GM12878 (cell line): ENCODE results near the gene MGARP. TPM values are rescaled to one million over a fixed set of nuclear protein-coding genes. Genes with fewer than 3 reads are reported as not detected.

ENCODE experiments used
- polyA plus RNA-seq, 11 experiments: library from polyadenylated mRNA; depleted of rRNA in 4 of 11; unstranded in 6 of 11; stranded (reverse) in 5 of 11; fragments of >200 nt; fragmentation: Nextera tagmentation in 4 of 11; fragmentation: Illumina TruSeq in 1 of 11; extraction: Ambion mirVana in 4 of 11; extraction: Trizol in 1 of 11; gene quantifications; 1 replicate in 1 of 11; 2 replicates in 10 of 11; pipeline versions ENCODE4 v1.2.1 to v1.2.3, GENCODE V29; 2011 to 2016; ENCODE audit warnings: inconsistent platforms in 2 of 11, missing spikeins in 2 of 11, low read depth in 1 of 11
- small RNA-seq: library from RNA; depleted of rRNA; stranded (forward); fragments of <200 nt; gene quantifications from one replicate; pipeline ENCODE3, GENCODE V24; 2014
- total RNA-seq, 4 experiments: library from RNA; depleted of rRNA in 3 of 4; stranded (reverse); fragments of >200 nt in 3 of 4; fragmentation: Illumina TruSeq in 1 of 4; extraction: Trizol in 1 of 4; gene quantifications; 2 replicates each; pipeline versions ENCODE4 v1.2.1 to v1.2.3, GENCODE V29; 2013 to 2021

Gene MGARP
- total and polyA plus RNA-seq, 10 of the 15 experiments (the other 5 are each of a cell fraction or from before 2014, with no cell fraction given), result 0.04 to 0.23 (median 0.08) TPM; not detected in 7

Small RNAs within 50 kb of the gene (small RNA-seq; reads per million reads assigned to genes)
- gene RNU6-1074P (not detected), gene RNU6-1214P (not detected), gene RNU6-506P (0.12 reads per million)

Other genes with a start within 250 kb of the MGARP start
- gene ELF2, start 103.0 kb downstream of the MGARP start, total RNA-seq (2014; rRNA removed), result 26.1 and 27.6 TPM in 2 replicates
- 30.1 and 31.4 TPM in 2 replicates for gene ELF2, start 103.0 kb downstream of the MGARP start, total RNA-seq (2014; rRNA removed; fragmentation: Illumina TruSeq; extraction: Trizol)
- gene ELF2, start 103.0 kb downstream of the MGARP start, total RNA-seq (2021), result 24.9 and 25.0 TPM in 2 replicates
- 26.7 and 32.3 TPM in 2 replicates for gene ELF2, start 103.0 kb downstream of the MGARP start, polyA plus RNA-seq (2011; rRNA removed)
- gene ELF2, start 103.0 kb downstream of the MGARP start, polyA plus RNA-seq (2014; fragmentation: Illumina TruSeq; extraction: Trizol), result 22.3 and 25.4 TPM in 2 replicates
- 10 to 100 TPM; 10.5 to 15.6 TPM for gene ELF2, start 103.0 kb downstream of the MGARP start, polyA plus RNA-seq (2014; fragmentation: Nextera tagmentation; extraction: Ambion mirVana)
- gene ELF2, start 103.0 kb downstream of the MGARP start, polyA plus RNA-seq (2014; rRNA removed), result 13.1 and 16.1 TPM in 2 replicates
- gene ELF2, start 103.0 kb downstream of the MGARP start, polyA plus RNA-seq (2016; fragmentation: Nextera tagmentation; extraction: Ambion mirVana), result 10 to 100 TPM; 16.9 to 18.7 TPM
- 52.8 and 64.7 TPM in 2 replicates for gene NAA15, start 21.3 kb upstream of the MGARP start, total RNA-seq (2014; rRNA removed)
- 64.3 and 66.1 TPM in 2 replicates for gene NAA15, start 21.3 kb upstream of the MGARP start, total RNA-seq (2014; rRNA removed; fragmentation: Illumina TruSeq; extraction: Trizol)
- 84.6 and 91.5 TPM in 2 replicates for gene NAA15, start 21.3 kb upstream of the MGARP start, total RNA-seq (2021)
- gene NAA15, start 21.3 kb upstream of the MGARP start, polyA plus RNA-seq (2011; rRNA removed), result 35.2 and 57.5 TPM in 2 replicates
- gene NAA15, start 21.3 kb upstream of the MGARP start, polyA plus RNA-seq (2014; fragmentation: Illumina TruSeq; extraction: Trizol), result 51.0 and 67.1 TPM in 2 replicates
- gene NAA15, start 21.3 kb upstream of the MGARP start, polyA plus RNA-seq (2014; fragmentation: Nextera tagmentation; extraction: Ambion mirVana), result 10 to 100 TPM; 24.3 to 29.7 TPM
- gene NAA15, start 21.3 kb upstream of the MGARP start, polyA plus RNA-seq (2014; rRNA removed), result 25.2 and 28.9 TPM in 2 replicates
- 10 to 100 TPM; 91.5 to 93.1 TPM for gene NAA15, start 21.3 kb upstream of the MGARP start, polyA plus RNA-seq (2016; fragmentation: Nextera tagmentation; extraction: Ambion mirVana)
- 37.5 TPM in 2 replicates for gene NDUFC1, start 22.3 kb upstream of the MGARP start, total RNA-seq (2014; rRNA removed)
- 51.5 and 56.6 TPM in 2 replicates for gene NDUFC1, start 22.3 kb upstream of the MGARP start, total RNA-seq (2014; rRNA removed; fragmentation: Illumina TruSeq; extraction: Trizol)
- gene NDUFC1, start 22.3 kb upstream of the MGARP start, total RNA-seq (2021), result 36.7 and 40.1 TPM in 2 replicates
- gene NDUFC1, start 22.3 kb upstream of the MGARP start, polyA plus RNA-seq (2011; rRNA removed), result 45.1 and 57.7 TPM in 2 replicates
- gene NDUFC1, start 22.3 kb upstream of the MGARP start, polyA plus RNA-seq (2014; fragmentation: Illumina TruSeq; extraction: Trizol), result 11.9 and 25.5 TPM in 2 replicates
- 100 to 1,000 TPM; 197 to 215 TPM for gene NDUFC1, start 22.3 kb upstream of the MGARP start, polyA plus RNA-seq (2014; fragmentation: Nextera tagmentation; extraction: Ambion mirVana)
- 81.3 and 83.6 TPM in 2 replicates for gene NDUFC1, start 22.3 kb upstream of the MGARP start, polyA plus RNA-seq (2014; rRNA removed)
- gene NDUFC1, start 22.3 kb upstream of the MGARP start, polyA plus RNA-seq (2016; fragmentation: Nextera tagmentation; extraction: Ambion mirVana), result 100 to 1,000 TPM; 227 to 242 TPM
- gene RAB33B, start 173.9 kb upstream of the MGARP start, total RNA-seq (2014; rRNA removed), result 7.8 and 9.0 TPM in 2 replicates
- 7.5 and 7.8 TPM in 2 replicates for gene RAB33B, start 173.9 kb upstream of the MGARP start, total RNA-seq (2014; rRNA removed; fragmentation: Illumina TruSeq; extraction: Trizol)
- 6.0 and 6.1 TPM in 2 replicates for gene RAB33B, start 173.9 kb upstream of the MGARP start, total RNA-seq (2021)
- 8.5 and 12.6 TPM in 2 replicates for gene RAB33B, start 173.9 kb upstream of the MGARP start, polyA plus RNA-seq (2011; rRNA removed)
- gene RAB33B, start 173.9 kb upstream of the MGARP start, polyA plus RNA-seq (2014; fragmentation: Illumina TruSeq; extraction: Trizol), result 5.9 and 6.2 TPM in 2 replicates
- 10 to 100 TPM in 1 of 2 experiments, 1 to 10 TPM in 1; 3.2 to 10.7 TPM for gene RAB33B, start 173.9 kb upstream of the MGARP start, polyA plus RNA-seq (2014; fragmentation: Nextera tagmentation; extraction: Ambion mirVana)
- 4.3 and 5.0 TPM in 2 replicates for gene RAB33B, start 173.9 kb upstream of the MGARP start, polyA plus RNA-seq (2014; rRNA removed)
- gene RAB33B, start 173.9 kb upstream of the MGARP start, polyA plus RNA-seq (2016; fragmentation: Nextera tagmentation; extraction: Ambion mirVana), result 1 to 10 TPM; 7.2 to 7.9 TPM